Loucy (cell line): ENCODE data around the gene MIEN1.

Experiments
- H2AFZ ChIP-seq: fragments of 200-600 bp; sonication (generic); 2 replicates; pipeline ENCODE4 v1.6.0; 2016; ENCODE audit warnings: antibody characterized with exemption, mild to moderate bottlenecking, low read length, moderate library complexity
- H3F3A ChIP-seq: fragments of 200-600 bp; 2 replicates; pipeline ENCODE4 v1.6.0; 2016; ENCODE audit warnings: antibody characterized with exemption, low read depth, mild to moderate bottlenecking
- H3K27me3 ChIP-seq: fragments of 200-600 bp; sonication (generic); 2 replicates; pipeline ENCODE4 v1.6.1; 2014; ENCODE audit warnings: low read length, mild to moderate bottlenecking; ENCODE audit not compliant: insufficient read depth, poor library complexity, severe bottlenecking
- H3K36me3 ChIP-seq: fragments of 200-600 bp; sonication (generic); 2 replicates; pipeline ENCODE4 v1.6.1; 2016; ENCODE audit warnings: low read length; ENCODE audit not compliant: insufficient read depth
- H3K4me1 ChIP-seq: fragments of 200-600 bp; sonication (generic); 2 replicates; pipeline ENCODE4 v1.5.1; 2014; ENCODE audit warnings: low read length, mild to moderate bottlenecking; ENCODE audit not compliant: insufficient read depth, poor library complexity, severe bottlenecking
- H3K4me2 ChIP-seq: fragments of 200-600 bp; sonication (generic); 2 replicates; pipeline ENCODE4 v1.6.0; 2014; ENCODE audit warnings: antibody characterized with exemption, low read length, low read depth, mild to moderate bottlenecking; ENCODE audit not compliant: poor library complexity, severe bottlenecking
- H3K4me3 ChIP-seq: fragments of 200-600 bp; sonication (generic); 2 replicates; pipeline ENCODE4 v1.5.1; 2014; ENCODE audit warnings: low read length, mild to moderate bottlenecking, mixed read lengths; ENCODE audit not compliant: poor library complexity, severe bottlenecking
- H3K79me2 ChIP-seq: fragments of 200-600 bp; sonication (generic); 2 replicates; pipeline ENCODE4 v1.6.1; 2014; ENCODE audit warnings: low read length; ENCODE audit not compliant: insufficient read depth
- H3K9ac ChIP-seq: fragments of 200-600 bp; sonication (generic); 2 replicates; pipeline ENCODE4 v1.6.0; 2014; ENCODE audit warnings: mild to moderate bottlenecking, low read depth, low read length, moderate library complexity; ENCODE audit not compliant: poor library complexity, severe bottlenecking
- H3K9me2 ChIP-seq: fragments of 200-600 bp; sonication (generic); replicated peaks from 2 replicates; pipeline ENCODE4 v1.6.1; 2016; ENCODE audit warnings: low read depth, low read length, mixed read lengths
- H3K9me3 ChIP-seq: fragments of 200-600 bp; sonication (generic); 2 replicates; pipeline ENCODE4 v1.6.1; 2014; ENCODE audit warnings: mild to moderate bottlenecking, antibody characterized with exemption, low read length, low read depth; ENCODE audit not compliant: insufficient read depth
- H4K20me1 ChIP-seq: fragments of 200-600 bp; sonication (generic); 2 replicates; pipeline ENCODE4 v1.6.0; 2014; ENCODE audit warnings: antibody characterized with exemption, low read length, mild to moderate bottlenecking; ENCODE audit not compliant: insufficient read depth, poor library complexity, severe bottlenecking
- EZH2phosphoT487 ChIP-seq: fragments of 200-600 bp; IDR thresholded peaks from 2 replicates; pipeline ENCODE4 v1.6.1; 2018; ENCODE audit warnings: antibody characterized with exemption, mild to moderate bottlenecking, moderate library complexity, borderline replicate concordance
- TF ChIP-seq, protein P1 (sequence below): fragments of 200-600 bp; sonication (generic); conservative IDR thresholded peaks from 2 replicates; pipeline ENCODE4 v1.5.1; 2014; ENCODE audit warnings: mild to moderate bottlenecking, antibody characterized with exemption, low read length

The MIEN1 gene

DNA sequence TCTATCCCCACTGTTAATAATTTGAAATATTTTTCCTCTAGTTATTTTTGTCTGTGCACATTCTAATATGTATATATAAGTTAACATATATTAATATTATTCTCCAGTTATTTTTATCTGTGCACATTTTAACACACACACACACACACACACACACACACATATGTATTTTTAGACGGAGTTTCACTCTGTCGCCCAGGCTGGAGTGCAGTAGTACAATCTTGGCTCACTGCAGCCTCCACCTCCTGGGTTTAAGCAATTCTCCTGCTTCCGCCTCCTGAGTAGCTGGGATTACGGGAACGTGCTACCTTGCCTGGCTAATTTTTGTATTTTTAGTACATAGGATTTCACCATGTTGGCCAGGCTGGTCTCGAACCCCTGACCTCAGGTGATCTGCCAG lies 12.7 kb downstream of the MIEN1 start:
- no peaks in the 10 kb centered on the region for H3K36me3 ChIP-seq
- no peaks in the 10 kb centered on the region for H3K4me1 ChIP-seq
- H3K9me3 ChIP-seq, result no peaks in the 10 kb centered on the region
- no peaks in the 10 kb centered on the region for H4K20me1 ChIP-seq
- H2AFZ ChIP-seq, result no peak overlapping the region
- H3F3A ChIP-seq, result no peaks in the 10 kb centered on the region
- no peaks in the 10 kb centered on the region for H3K9me2 ChIP-seq
- H3K4me2 ChIP-seq, result no peak overlapping the region
- TF ChIP-seq, protein P1, sequence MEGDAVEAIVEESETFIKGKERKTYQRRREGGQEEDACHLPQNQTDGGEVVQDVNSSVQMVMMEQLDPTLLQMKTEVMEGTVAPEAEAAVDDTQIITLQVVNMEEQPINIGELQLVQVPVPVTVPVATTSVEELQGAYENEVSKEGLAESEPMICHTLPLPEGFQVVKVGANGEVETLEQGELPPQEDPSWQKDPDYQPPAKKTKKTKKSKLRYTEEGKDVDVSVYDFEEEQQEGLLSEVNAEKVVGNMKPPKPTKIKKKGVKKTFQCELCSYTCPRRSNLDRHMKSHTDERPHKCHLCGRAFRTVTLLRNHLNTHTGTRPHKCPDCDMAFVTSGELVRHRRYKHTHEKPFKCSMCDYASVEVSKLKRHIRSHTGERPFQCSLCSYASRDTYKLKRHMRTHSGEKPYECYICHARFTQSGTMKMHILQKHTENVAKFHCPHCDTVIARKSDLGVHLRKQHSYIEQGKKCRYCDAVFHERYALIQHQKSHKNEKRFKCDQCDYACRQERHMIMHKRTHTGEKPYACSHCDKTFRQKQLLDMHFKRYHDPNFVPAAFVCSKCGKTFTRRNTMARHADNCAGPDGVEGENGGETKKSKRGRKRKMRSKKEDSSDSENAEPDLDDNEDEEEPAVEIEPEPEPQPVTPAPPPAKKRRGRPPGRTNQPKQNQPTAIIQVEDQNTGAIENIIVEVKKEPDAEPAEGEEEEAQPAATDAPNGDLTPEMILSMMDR, result no peak
- TF ChIP-seq EZH2phosphoT487, result no peak
- H3K27me3 ChIP-seq, result no peaks in the 10 kb centered on the region
- no peak overlapping the region for H3K4me3 ChIP-seq
- no peak overlapping the region for H3K9ac ChIP-seq
- no peaks in the 10 kb centered on the region for H3K79me2 ChIP-seq

DNA sequence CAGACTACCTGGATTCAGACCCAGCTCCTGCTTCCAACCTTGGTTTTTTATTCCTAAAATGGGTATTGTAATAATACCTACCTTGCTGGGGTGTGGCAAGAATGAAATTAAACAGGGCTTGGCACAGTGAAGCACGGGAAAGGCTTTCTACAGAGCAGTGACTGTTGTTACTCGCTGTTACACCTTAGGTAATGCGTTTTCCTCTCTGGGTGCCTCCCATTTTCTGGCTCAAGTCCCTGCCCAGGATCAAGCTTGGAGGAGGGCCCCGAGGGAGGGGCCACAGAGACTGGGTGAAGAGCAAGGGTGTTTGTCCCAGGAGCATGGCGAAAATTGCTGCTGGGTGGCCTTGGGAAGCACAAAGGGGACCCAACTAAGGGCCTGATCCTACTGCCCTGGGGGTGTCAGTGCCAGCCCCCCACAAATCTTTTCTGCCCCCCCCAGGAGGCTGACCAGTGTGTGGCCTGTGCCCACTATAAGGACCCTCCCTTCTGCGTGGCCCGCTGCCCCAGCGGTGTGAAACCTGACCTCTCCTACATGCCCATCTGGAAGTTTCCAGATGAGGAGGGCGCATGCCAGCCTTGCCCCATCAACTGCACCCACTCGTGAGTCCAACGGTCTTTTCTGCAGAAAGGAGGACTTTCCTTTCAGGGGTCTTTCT lies 13.3 kb downstream of the MIEN1 start:
- H3K4me2 ChIP-seq, result no peak overlapping the region
- no peaks in the 10 kb centered on the region for H4K20me1 ChIP-seq
- no peaks in the 10 kb centered on the region for H3K4me1 ChIP-seq
- H3K9me2 ChIP-seq, result no peaks in the 10 kb centered on the region
- H3K9ac ChIP-seq, result no peak overlapping the region
- no peaks in the 10 kb centered on the region for H3K79me2 ChIP-seq
- no peaks in the 10 kb centered on the region for H3K9me3 ChIP-seq
- no peaks in the 10 kb centered on the region for H3K36me3 ChIP-seq
- no peak overlapping the region for H3K4me3 ChIP-seq
- no peak for TF ChIP-seq EZH2phosphoT487
- TF ChIP-seq, protein P1, result no peak
- no peaks in the 10 kb centered on the region for H3F3A ChIP-seq
- no peak overlapping the region for H2AFZ ChIP-seq
- no peaks in the 10 kb centered on the region for H3K27me3 ChIP-seq

DNA sequence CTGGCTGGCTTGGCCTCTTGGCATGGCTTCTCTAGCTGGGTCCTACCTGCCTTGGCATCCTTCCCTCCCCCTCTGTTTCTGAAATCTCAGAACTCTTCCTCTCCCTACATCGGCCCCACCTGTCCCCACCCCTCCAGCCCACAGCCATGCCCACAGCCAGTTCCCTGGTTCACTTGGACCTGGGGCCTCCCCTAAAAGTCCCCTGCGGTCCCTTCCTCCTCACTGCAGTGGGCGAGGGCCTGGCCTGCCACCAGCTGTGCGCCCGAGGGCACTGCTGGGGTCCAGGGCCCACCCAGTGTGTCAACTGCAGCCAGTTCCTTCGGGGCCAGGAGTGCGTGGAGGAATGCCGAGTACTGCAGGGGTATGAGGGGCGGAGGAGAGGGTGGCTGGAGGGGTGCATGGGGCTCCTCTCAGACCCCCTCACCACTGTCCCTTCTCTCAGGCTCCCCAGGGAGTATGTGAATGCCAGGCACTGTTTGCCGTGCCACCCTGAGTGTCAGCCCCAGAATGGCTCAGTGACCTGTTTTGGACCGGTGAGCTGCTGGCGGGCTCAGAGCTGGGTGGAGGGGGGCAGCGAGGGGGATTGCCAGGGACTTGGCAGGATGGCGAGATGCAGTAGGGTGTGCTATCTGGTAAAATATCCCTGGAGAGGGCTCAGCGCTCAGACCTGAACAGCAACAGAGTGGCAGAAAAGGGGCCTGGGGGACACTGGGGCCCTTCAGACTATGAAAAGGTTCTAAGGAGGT lies 14.1 kb downstream of the MIEN1 start:
- H3K9ac ChIP-seq, result no peak overlapping the region
- H3K4me3 ChIP-seq, result no peak overlapping the region
- TF ChIP-seq, protein P1, result no peak
- TF ChIP-seq EZH2phosphoT487, result no peak
- H3F3A ChIP-seq, result no peaks in the 10 kb centered on the region
- no peak overlapping the region for H3K4me2 ChIP-seq
- no peaks in the 10 kb centered on the region for H3K9me3 ChIP-seq
- no peaks in the 10 kb centered on the region for H3K9me2 ChIP-seq
- H2AFZ ChIP-seq, result no peak overlapping the region
- H3K27me3 ChIP-seq, result no peaks in the 10 kb centered on the region
- no peaks in the 10 kb centered on the region for H3K36me3 ChIP-seq
- no peaks in the 10 kb centered on the region for H3K79me2 ChIP-seq
- no peaks in the 10 kb centered on the region for H4K20me1 ChIP-seq
- no peaks in the 10 kb centered on the region for H3K4me1 ChIP-seq
